GM19351 (cell line): ENCODE measurements around the gene TCHH.
"Not testable (repeated sequence)": the region's sequence is repeated elsewhere in the genome, so short reads cannot be mapped to it uniquely, and the experiment has no call there.

Experiments used
- ATAC-seq: cut with Tn5 transposase; IDR thresholded peaks from one replicate; pipeline ENCODE4 v1.9.1; 2021; ENCODE audit warnings: mild to moderate bottlenecking, moderate library complexity; ENCODE audit not compliant: unreplicated experiment

The TCHH gene

DNA sequence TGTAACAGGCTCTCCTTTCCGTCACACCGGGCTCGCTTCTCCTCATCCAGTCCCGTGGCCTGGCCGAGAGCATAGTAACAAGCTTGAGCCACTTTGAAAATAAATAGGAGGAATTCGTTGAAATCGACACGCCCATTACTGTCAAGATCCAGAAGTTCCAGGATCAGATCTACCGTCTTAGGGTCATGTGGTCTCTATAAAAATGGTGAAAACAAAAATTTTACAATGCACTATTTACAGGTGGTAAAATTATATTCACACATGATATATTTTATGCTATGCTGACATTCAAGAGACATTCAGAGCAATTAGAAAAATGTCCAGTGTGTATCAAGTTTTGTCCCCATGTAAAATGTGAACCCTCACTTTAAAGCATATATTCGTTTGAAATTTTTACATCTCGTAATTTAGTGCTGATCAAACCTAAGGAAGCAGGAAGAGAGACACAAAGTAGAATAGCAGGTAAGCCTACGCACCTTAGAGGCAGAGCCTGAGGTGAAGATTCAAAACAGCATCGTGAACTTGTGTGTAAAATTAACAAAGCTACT, 2.3 kb downstream of the TCHH start:
- no peak for ATAC-seq

DNA sequence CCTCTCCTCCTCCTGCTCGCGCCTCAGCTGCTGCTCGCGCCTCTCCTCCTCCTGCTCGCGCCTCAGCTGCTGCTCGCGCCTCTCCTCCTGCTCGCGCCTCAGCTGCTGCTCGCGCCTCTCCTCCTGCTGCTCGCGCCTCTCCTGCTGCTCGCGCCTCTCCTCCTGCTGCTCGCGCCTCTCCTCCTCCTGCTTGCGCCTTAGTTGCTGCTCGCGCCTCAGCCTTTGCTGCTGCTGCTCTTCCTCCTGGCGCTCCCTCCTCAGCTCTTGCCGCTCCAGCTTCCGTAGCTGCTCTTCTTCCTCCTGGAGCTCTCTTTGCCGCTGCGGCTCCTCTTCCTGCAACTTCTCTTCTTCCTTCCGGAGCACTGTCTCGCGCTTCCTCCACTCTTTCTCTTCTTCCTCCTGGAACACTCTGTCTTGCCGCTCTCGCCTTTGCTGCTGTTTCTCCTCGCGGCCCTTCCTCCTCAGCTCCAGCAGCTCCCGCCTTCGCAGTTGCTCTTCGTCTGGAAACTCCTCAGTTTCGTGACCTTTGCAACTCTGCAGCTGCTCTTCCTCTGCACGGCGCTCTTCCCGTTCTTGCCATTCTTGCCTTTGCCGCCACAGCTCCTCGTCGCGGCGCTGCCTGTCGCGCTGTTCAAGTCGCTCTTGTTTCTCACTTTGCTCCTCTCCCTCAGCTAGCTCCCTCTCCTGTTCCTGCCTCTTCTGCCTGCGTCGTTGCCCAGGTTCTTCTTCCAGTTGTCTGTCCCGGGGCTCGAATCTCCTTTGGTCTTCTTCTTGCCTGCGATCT, 3.0 kb downstream of the TCHH start:
- ATAC-seq = no peak

DNA sequence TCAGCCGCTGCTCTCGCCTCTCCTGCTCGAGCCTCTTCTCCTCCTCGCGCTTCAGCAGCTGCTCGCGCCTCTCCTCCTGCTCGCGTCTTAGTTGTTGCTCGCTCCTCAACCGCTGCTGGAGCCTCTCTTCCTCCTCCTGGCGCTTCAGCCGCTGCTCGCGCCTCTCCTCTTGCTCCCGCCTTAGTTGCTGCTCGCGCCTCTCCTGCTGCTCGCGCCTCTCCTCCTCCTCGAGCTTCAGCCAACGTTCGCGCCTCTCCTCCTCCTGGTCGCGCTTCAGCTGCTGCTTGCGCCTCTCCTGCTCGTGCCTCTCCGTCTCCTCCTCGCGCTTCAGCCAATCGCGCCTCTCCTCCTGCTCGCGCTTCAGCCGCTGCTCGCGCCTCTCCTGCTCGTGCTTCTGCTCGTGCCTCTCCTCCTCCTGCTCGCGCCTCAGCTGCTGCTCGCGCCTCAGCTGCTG, 3.7 kb downstream of the TCHH start:
- no peak for ATAC-seq

DNA sequence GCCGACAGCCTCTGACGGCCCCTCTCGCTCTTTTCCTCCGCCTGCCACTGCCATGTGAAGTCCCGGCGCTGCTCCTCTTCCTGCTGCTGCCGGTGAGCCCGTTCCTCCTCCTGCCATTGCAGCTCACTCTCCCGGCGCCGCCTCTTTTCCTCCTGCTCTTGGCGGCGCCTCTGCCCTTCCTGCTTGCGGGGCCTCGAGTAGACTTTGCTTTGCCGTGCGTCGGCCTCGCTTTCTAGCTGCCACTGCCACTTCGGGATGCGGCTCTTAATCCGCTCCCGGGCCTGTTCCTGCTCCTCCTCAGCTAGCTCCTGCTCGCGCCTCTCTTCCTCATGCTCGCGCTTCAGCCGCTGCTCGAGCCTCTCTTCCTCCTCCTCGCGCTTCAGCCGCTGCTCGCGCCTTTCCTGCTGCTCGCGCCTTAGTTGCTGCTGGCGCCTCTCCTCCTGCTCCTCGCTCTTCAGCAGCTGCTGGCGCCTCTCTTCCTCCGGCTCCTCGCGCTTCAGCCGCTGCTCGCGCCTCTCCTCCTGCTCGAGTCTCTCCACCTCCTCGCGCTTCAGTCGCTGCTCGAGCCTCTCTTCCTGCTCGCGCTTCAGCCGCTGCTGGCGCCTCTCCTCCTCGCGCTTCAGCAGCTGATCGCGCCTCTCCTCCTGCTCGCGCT, 4.3 kb downstream of the TCHH start:
- no peak for ATAC-seq

DNA sequence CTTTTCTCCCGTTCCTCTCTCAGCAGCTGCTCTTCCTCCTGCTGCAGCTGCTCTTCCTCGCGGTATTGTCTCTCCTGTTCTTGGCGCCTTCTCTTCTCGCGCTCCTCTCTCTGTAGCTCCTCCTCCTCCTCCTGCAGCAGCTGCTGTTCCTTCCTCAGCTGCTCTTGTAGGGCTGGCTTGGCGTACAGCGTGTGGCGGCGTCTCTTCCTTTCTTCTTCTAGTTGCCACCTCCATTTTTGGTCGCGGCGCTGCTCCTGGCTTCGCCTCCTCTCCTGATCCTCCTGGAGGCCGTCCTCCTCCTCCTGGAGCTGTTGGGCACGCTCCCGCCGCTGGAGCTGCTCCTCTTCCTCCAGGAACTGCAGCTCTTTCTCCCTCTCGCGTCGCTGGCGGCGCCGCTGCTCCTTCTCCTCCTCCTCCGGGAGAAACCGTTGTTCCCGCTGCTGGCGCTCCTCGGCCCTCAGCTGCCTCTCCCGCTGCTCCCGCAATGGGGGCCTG, 4.8 kb downstream of the TCHH start:
- no peak for ATAC-seq

DNA sequence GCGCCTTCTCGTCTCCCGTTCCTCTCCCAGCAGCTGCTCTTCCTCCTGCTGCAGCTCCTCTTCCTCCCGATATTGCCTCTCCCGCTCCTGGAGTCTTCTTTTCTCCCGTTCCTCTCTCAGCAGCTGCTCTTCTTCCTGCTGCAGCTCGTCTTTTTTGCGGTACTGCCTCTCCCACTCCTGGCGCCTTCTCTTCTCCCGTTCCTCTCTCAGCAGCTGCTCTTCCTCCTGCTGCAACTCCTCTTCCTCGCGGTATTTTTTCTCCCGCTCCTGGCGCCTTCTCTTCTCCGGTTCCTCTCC, 5.3 kb downstream of the TCHH start:
- ATAC-seq = no peak

DNA sequence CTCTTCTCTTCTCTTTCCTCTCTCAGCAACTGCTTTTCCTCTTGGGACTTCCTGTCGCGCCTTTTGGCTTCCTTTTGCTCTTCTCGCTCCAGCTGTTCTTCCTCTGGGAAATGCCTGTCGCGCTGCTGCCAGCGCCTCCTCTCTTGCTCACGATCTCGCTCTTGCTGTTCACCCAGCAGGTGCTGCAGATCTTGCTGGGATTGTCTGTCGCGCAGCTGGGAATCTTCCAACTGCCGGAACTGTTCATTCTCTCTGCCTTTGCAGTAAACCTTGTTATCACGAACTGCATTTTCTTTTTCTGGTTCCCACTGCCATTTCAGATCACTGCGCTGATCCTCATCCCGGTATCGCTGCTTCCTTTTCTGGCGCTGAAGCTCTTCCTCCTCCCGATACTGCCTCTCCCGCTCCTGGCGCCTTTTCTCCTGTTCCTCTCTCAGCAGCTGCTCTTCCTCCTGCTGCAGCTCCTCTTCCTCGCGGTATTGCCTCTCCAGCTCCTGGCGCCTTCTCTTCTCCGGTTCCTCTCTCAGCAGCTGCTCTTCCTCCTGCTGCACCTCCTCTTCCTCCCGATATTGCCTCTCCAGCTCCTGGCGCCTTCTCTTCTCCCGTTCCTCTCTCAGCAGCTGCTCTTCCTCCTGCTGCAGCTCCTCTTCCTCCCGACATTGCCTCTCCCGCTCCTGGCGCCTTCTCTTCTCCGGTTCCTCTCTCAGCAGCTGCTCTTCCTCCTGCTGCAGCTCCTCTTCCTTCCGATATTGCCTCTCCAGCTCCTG, 5.8 kb downstream of the TCHH start:
- ATAC-seq = no peak

DNA sequence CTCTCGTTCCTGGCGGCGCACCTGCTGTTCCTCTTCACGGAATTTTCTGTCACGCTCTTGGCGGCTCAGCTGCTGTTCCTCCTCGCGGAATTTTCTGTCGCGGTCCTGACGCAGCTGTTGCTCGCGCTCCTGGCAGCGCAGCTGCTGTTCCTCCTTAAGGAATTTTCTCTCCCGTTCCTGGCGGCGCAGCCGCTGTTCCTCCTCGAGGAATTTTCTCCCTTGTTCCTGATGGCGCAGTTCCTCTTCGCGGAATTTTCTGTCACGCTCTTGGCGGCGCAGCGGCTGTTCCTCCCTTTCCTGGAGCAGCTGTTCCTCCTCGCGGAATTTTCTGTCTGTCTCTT, 6.4 kb downstream of the TCHH start:
- ATAC-seq = no peak

DNA sequence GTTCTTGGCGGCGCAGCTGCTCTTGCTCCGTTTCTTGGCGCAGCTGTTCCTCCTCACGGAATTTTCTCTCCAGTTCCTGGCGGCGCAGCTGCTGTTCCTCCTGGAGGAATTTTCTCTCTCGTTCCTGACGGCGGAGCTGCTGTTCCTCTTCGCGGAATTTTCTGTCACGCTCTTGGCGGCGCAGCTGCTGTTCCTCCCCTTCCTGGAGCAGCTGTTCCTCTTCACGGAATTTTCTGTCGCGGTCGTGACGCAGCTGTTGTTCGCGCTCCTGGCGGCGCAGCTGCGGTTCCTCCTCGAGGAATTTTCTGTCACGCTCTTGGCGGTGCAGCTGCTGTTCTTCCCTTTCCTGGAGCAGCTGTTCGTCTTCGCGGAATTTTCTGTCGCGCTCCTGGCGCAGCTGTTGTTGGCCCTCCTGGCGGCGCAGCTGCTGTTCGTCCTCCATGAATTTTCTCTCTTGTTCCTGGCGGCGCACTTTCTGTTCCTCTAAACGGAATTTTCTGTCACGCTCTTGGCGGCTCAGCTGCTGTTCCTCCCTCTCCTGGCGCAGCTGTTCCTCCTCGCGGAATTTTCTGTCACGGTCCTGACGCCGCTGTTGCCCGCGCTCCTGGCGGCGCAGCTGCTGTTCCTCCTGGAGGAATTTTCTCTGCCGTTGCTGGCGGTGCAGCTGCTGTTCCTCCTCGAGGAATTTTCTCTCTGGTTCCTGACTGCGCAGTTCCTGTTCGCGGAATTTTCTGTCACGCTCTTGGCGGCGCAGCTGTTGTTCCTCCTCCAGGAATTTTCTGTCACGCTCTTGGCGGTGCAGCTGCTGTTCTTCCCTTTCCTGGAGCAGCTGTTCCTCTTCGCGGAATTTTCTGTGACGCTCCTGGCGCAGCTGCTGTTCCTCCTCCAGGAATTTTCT, 7.0 kb downstream of the TCHH start:
- ATAC-seq = no peak

DNA sequence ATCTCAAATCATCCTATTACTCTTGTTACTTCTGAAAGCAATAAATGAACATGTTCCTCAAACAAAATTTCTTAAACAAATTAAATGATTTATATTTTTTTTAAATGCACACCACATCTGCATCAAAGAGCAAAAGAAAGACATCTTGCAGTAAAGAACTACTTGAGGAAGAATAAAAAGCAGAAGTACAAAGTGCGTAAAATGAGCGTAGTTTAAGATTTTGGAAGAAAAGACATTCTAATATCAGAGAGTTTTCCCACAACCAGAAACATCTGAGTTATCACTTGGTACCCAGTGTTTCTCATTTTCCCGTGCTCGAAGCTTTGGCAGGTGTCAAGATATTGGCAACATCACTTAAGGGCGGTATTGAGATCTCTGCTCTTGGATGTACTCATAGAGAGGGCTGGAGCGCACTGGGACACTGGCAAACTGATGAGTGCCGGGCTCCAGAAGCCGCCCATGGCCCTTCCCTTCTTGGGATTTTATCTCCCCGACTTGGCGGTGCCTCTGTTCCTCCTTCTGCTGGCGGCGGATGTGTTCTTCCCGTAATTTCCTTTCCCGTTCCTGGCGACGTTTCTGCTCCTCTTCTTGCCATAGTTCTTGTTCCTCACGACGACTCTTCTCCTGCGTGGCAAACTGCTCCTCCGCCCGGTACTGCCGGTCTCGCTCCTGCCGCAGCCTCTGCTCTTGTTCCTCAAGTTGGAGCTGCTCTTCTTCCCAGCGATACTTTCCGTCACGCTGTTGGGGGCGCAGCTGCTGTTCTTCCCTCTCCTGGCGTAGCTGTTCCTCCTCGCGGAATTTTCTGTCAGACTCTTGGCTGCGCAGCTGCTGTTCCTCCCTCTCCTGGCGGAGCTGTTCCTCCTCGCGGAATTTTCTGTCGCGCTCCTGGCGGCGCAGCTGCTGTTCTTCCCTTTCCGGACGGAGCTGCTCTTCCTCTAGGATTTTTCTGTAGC, 7.9 kb downstream of the TCHH start:
- no peak for ATAC-seq

DNA sequence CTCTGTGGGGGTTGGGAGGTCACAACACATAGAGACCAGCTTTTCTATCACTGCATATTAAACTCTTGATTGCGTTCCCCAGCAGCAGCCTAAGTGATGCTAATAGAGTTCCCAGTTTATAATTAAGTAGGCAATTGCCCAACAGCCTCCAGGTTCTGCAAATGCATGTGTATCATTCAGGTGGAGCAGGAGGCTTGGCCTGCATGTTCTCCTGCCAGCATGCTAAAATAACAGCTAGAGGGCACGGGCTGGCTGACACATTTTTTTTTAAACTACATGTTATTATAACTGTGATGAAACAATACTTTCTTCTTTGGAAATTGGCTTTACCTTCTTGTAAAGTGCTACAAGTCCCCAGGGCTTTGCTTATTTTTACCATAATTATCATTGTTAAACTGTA, 10.4 kb downstream of the TCHH start:
- ATAC-seq = no peak

DNA sequence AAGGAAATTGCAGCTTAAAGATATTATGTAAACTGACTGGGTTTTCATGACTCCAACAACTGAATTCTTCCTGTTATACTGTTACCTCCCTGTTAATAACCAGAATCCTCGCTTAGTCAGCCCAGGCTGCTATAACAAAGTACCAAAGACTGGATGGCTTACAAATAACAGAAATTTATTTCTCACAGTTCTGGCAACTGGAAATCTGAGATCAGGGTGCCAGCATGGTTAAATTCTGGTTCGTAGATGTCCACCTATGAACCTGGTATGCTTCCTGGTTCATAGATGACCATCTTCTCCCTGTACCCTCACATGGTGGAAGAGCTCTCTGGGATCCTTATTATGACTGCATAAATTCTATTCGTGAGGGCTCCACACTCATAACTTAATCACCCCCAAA, 18.3 kb downstream of the TCHH start:
- no peak for ATAC-seq

DNA sequence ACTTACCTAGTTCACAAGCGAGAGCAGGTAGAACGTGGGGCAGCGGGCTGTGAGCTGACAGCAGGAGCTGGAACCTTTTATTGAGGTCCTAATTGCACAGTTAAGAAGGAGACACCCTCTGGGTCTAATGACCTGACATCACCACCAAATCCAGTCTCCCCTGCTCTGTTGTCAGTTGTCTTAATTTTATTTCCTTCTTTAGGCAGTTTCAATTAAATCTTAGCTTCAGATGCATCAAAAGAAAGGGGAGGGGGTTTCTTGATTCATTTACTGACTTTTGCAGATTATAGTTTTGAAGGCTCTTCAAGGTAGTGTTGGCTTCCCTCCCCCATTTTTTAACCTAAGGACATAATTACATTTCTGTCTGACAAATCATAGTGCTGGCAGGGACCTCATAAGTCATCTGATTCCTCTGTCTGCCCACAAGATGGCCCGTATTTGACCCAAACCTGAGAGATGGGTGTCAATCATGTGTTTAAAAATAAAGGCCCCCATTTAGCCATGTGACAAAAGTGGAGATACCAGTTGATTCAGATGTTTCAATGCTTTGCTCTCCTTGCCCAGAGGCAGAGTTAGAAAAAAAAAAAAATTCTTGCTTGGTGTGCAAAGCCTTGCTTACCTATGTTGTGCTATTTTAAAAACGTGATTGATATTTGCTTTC, 26.1 kb downstream of the TCHH start, which contains the start of gene TCHHL1:
TCHHL1 (minus strand) TSS at position 51 of the 661 bp plus-strand sequence. CDS start 921 bp downstream, outside the sequence.
- ATAC-seq = no peak

DNA sequence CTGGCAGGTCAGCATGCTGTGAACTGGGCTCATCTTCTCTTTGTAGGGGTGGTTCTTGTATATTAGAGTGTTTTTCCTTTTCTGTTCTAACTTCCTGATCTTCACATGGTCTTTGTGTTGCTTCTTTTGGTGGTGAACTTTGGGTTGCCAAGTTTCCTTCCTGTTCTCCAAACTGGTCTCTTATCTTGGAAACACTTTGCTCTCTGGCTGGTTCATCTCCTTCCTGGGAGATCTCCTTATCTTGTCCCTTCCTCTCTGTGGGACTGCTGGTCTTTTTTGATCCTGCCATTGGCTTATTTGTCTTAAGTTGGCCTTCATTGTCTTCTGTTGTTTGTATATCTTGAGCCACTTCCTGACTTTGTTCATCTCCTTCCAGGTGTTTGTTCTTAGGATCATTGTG, 28.5 kb downstream of the TCHH start:
- ATAC-seq = no peak

DNA sequence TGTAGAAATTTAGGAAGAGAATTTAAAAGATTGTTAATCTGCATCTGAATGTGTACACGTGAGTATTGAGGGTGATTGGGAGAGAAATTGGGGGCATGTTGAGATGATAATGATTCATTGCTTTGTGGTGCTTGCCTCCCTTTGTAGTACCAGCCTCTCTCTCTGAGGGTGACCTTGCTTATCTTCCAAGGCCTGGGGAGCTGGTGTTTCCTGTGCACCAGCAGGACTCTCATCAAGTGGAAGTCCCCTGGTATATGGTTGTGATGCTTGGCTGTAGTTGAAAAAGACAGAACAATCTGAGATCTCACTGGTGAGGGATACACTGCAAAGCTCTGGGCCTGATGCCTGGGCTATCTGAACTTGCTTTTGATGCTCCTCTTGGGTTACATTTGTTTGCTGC, 30.4 kb downstream of the TCHH start:
- ATAC-seq = no peak

DNA sequence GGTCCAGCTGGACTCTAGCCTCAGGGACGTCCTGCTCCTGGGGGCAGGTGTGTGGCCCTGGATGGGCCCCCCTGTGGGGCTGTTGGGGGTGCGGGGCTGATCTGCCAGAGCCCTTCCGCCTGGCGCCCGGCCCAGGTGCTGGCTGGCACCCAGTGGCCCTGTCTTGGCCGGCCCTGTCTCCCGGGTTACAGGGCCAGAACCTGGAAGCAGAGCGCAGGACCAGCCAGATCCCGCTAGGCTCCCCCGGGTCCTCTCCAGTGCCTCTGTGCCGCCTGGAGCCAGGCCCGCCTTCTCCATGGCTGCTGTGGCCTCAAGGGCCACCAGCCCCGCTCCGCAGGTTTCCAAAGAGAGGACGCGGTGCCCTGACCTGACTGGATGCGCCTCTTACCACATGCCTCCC, 34.2 kb downstream of the TCHH start:
- ATAC-seq = not testable (repeated sequence)

DNA sequence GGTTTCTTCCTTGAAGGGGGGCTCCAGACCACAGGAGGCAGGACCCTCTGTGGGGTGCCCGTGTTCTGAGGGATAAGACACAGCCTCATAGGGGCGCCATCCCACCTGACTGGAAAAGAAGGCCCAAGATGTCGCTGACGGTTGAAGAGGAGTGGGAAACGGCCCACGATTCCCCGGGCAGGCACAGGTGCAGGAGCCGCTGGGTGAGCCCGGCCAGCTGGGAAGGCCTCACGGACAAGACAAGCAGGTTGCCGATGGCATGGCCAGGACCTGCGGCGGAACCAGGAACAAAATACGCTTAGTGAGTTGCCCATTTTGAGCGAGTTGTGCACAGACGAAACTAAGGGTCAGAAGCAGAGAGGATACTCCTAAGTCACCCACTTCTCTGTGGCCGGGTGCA, 34.8 kb downstream of the TCHH start:
- ATAC-seq = not testable (repeated sequence)

DNA sequence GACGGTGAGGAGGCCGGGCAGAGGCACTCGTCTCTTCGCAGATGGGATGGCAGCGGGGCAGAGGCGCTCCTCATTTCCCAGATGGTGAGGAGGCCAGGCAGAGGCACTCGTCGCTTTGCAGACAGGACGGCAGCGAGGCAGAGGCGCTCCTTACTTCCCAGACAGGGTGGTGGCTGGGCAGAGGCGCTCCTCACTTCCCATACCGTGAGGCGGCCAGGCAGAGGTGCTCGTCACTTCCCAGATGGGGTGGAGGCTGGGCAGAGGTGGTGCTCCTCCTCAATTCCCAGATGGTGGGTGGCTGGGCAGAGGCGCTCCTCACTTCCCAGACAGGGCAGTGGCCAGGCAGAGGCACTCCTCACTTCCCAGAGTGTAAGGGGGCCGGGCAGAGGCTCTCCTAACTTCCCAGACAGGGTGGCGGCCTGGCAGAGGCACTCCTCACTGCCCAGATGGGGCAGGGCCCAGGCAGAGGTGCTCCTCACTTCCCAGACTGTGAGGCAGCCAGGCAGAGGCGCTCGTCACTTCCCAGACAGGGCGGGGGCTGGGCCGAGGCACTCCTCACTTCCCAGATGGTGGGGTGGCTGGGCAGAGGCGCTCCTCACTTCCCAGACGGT, 36.3 kb downstream of the TCHH start:
- ATAC-seq = no peak
